GM12878 (cell line): ENCODE data around the gene DTD1. TPM values are rescaled to one million over a fixed set of nuclear protein-coding genes. Genes with fewer than 3 reads are reported as not detected.

Experiments used
- ATF7 ChIP-seq: fragments of 450-650 bp; IDR thresholded peaks from 2 replicates; pipeline ENCODE4 v1.6.1; 2016; ENCODE audit warnings: low read depth, mild to moderate bottlenecking
- DPF2 ChIP-seq: fragments of 450-650 bp; IDR thresholded peaks from 2 replicates; pipeline ENCODE4 v1.6.1; 2017; ENCODE audit warnings: mild to moderate bottlenecking
- FOXM1 ChIP-seq: IDR thresholded peaks from 2 replicates; pipeline ENCODE4 v1.6.1; 2012; ENCODE audit warnings: low read depth, mild to moderate bottlenecking, inconsistent platforms, low read length, moderate library complexity
- NBN ChIP-seq: fragments of 450-650 bp; IDR thresholded peaks from 2 replicates; pipeline ENCODE4 v1.6.1; 2016
- STAT1 ChIP-seq: fragments of 450-650 bp; conservative IDR thresholded peaks from 2 replicates; pipeline ENCODE4 v1.6.1; 2014; ENCODE audit warnings: antibody characterized with exemption, mild to moderate bottlenecking
- polyA plus RNA-seq, 11 experiments: library from polyadenylated mRNA; depleted of rRNA in 4 of 11; unstranded in 6 of 11; stranded (reverse) in 5 of 11; fragments of >200 nt; fragmentation: Nextera tagmentation in 4 of 11; fragmentation: Illumina TruSeq in 1 of 11; extraction: Ambion mirVana in 4 of 11; extraction: Trizol in 1 of 11; gene quantifications; 1 replicate in 1 of 11; 2 replicates in 10 of 11; pipeline versions ENCODE4 v1.2.1 to v1.2.3, GENCODE V29; 2011 to 2016; ENCODE audit warnings: inconsistent platforms in 2 of 11, missing spikeins in 2 of 11, low read depth in 1 of 11
- total RNA-seq, 4 experiments: library from RNA; depleted of rRNA in 3 of 4; stranded (reverse); fragments of >200 nt in 3 of 4; fragmentation: Illumina TruSeq in 1 of 4; extraction: Trizol in 1 of 4; gene quantifications; 2 replicates each; pipeline versions ENCODE4 v1.2.1 to v1.2.3, GENCODE V29; 2013 to 2021
- TF ChIP-seq, protein P1 (sequence below): fragments of 450-650 bp; IDR thresholded peaks from 2 replicates; pipeline ENCODE4 v1.6.1; 2016; ENCODE audit warnings: mild to moderate bottlenecking, moderate library complexity, borderline replicate concordance
- TF ChIP-seq, protein P2 (sequence below): IDR thresholded peaks from 2 replicates; pipeline ENCODE4 v1.6.1; 2012; ENCODE audit warnings: low read depth, low read length, improper control_type of control experiment
- TF ChIP-seq, protein P3 (sequence below): fragments of 450-650 bp; IDR thresholded peaks from 2 replicates; pipeline ENCODE4 v1.6.1; 2017; ENCODE audit warnings: borderline replicate concordance
- TF ChIP-seq, protein P4 (sequence below): fragments of 450-650 bp; IDR thresholded peaks from 2 replicates; pipeline ENCODE4 v1.6.1; 2016; ENCODE audit warnings: mild to moderate bottlenecking
- TF ChIP-seq, protein P5 (sequence below): IDR thresholded peaks from 2 replicates; pipeline ENCODE4 v1.6.1; 2012; ENCODE audit warnings: improper control_type of control experiment, low read depth, low read length; ENCODE audit not compliant: insufficient replicate concordance
- TF ChIP-seq, protein P6 (sequence below): fragments of 450-650 bp; IDR thresholded peaks from 2 replicates; pipeline ENCODE4 v1.6.1; 2017; ENCODE audit warnings: mild to moderate bottlenecking, moderate library complexity

DTD1 gene
- total and polyA plus RNA-seq, 10 of the 15 experiments (the other 5 are each of a cell fraction or from before 2014, with no cell fraction given), result 24.3 to 99.8 (median 63.3) TPM

DNA sequence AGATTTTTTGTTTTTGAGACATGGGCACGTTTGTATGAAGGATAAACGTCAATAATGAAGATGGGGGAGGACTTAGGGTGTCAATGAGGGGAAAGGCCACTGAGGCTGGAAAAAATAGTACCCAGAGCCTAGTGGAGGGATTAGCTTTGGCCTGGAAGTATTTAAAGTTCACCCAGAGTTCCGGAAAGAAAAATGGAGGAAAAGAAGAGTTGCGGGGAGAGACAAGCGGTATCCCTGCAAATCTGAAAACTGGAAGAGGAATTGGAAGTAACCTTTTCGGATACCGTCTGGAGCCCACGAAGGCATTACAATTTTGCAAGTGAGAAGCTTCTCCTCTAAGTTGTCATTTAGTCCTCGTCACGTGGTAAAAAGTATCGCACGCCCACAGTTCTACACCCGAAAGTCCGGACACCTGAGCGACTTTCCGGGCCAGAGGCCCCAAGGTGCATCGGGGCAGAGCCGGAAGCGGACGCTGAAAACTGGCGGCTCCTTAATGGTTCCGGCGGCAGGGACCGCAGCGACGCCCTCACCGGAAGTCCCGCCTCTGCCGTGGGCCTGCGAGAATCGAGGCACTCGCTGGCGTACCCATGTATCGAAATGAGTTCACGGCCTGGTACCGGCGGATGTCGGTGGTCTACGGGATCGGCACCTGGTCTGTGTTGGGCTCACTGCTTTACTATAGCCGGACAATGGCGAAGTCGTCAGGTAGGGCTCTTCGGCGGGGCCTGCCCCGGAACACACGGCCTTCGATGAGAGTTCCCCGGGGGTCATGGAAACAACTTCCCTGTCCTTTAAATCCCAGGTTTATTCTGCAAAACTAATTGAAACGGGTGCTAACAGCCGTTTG, 20.7 kb upstream of the DTD1 start, which contains the start of gene SMIM26 (continued):
- TF ChIP-seq, protein P1, sequence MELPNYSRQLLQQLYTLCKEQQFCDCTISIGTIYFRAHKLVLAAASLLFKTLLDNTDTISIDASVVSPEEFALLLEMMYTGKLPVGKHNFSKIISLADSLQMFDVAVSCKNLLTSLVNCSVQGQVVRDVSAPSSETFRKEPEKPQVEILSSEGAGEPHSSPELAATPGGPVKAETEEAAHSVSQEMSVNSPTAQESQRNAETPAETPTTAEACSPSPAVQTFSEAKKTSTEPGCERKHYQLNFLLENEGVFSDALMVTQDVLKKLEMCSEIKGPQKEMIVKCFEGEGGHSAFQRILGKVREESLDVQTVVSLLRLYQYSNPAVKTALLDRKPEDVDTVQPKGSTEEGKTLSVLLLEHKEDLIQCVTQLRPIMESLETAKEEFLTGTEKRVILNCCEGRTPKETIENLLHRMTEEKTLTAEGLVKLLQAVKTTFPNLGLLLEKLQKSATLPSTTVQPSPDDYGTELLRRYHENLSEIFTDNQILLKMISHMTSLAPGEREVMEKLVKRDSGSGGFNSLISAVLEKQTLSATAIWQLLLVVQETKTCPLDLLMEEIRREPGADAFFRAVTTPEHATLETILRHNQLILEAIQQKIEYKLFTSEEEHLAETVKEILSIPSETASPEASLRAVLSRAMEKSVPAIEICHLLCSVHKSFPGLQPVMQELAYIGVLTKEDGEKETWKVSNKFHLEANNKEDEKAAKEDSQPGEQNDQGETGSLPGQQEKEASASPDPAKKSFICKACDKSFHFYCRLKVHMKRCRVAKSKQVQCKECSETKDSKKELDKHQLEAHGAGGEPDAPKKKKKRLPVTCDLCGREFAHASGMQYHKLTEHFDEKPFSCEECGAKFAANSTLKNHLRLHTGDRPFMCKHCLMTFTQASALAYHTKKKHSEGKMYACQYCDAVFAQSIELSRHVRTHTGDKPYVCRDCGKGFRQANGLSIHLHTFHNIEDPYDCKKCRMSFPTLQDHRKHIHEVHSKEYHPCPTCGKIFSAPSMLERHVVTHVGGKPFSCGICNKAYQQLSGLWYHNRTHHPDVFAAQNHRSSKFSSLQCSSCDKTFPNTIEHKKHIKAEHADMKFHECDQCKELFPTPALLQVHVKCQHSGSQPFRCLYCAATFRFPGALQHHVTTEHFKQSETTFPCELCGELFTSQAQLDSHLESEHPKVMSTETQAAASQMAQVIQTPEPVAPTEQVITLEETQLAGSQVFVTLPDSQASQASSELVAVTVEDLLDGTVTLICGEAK, result peak; percentile 97
- TF ChIP-seq DPF2, result peak; percentile 72
- TF ChIP-seq, protein P2, sequence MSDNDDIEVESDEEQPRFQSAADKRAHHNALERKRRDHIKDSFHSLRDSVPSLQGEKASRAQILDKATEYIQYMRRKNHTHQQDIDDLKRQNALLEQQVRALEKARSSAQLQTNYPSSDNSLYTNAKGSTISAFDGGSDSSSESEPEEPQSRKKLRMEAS, result no peak
- TF ChIP-seq NBN, result peak; percentile 68; the same call in 1 of the 2 replicates
- no peak for TF ChIP-seq FOXM1
- TF ChIP-seq ATF7, result 0 out of 2 replicates have a peak, but pooled peaks have one; percentile 38
- TF ChIP-seq, protein P3, sequence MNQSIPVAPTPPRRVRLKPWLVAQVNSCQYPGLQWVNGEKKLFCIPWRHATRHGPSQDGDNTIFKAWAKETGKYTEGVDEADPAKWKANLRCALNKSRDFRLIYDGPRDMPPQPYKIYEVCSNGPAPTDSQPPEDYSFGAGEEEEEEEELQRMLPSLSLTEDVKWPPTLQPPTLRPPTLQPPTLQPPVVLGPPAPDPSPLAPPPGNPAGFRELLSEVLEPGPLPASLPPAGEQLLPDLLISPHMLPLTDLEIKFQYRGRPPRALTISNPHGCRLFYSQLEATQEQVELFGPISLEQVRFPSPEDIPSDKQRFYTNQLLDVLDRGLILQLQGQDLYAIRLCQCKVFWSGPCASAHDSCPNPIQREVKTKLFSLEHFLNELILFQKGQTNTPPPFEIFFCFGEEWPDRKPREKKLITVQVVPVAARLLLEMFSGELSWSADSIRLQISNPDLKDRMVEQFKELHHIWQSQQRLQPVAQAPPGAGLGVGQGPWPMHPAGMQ, result no peak
- no peak for TF ChIP-seq STAT1
- TF ChIP-seq, protein P4, sequence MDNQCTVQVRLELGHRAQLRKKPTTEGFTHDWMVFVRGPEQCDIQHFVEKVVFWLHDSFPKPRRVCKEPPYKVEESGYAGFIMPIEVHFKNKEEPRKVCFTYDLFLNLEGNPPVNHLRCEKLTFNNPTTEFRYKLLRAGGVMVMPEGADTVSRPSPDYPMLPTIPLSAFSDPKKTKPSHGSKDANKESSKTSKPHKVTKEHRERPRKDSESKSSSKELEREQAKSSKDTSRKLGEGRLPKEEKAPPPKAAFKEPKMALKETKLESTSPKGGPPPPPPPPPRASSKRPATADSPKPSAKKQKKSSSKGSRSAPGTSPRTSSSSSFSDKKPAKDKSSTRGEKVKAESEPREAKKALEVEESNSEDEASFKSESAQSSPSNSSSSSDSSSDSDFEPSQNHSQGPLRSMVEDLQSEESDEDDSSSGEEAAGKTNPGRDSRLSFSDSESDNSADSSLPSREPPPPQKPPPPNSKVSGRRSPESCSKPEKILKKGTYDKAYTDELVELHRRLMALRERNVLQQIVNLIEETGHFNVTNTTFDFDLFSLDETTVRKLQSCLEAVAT, result 0 out of 2 replicates have a peak, but pooled peaks have one; percentile 13
- TF ChIP-seq, protein P5, sequence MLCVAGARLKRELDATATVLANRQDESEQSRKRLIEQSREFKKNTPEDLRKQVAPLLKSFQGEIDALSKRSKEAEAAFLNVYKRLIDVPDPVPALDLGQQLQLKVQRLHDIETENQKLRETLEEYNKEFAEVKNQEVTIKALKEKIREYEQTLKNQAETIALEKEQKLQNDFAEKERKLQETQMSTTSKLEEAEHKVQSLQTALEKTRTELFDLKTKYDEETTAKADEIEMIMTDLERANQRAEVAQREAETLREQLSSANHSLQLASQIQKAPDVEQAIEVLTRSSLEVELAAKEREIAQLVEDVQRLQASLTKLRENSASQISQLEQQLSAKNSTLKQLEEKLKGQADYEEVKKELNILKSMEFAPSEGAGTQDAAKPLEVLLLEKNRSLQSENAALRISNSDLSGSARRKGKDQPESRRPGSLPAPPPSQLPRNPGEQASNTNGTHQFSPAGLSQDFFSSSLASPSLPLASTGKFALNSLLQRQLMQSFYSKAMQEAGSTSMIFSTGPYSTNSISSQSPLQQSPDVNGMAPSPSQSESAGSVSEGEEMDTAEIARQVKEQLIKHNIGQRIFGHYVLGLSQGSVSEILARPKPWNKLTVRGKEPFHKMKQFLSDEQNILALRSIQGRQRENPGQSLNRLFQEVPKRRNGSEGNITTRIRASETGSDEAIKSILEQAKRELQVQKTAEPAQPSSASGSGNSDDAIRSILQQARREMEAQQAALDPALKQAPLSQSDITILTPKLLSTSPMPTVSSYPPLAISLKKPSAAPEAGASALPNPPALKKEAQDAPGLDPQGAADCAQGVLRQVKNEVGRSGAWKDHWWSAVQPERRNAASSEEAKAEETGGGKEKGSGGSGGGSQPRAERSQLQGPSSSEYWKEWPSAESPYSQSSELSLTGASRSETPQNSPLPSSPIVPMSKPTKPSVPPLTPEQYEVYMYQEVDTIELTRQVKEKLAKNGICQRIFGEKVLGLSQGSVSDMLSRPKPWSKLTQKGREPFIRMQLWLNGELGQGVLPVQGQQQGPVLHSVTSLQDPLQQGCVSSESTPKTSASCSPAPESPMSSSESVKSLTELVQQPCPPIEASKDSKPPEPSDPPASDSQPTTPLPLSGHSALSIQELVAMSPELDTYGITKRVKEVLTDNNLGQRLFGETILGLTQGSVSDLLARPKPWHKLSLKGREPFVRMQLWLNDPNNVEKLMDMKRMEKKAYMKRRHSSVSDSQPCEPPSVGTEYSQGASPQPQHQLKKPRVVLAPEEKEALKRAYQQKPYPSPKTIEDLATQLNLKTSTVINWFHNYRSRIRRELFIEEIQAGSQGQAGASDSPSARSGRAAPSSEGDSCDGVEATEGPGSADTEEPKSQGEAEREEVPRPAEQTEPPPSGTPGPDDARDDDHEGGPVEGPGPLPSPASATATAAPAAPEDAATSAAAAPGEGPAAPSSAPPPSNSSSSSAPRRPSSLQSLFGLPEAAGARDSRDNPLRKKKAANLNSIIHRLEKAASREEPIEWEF, result no peak
- TF ChIP-seq, protein P6, sequence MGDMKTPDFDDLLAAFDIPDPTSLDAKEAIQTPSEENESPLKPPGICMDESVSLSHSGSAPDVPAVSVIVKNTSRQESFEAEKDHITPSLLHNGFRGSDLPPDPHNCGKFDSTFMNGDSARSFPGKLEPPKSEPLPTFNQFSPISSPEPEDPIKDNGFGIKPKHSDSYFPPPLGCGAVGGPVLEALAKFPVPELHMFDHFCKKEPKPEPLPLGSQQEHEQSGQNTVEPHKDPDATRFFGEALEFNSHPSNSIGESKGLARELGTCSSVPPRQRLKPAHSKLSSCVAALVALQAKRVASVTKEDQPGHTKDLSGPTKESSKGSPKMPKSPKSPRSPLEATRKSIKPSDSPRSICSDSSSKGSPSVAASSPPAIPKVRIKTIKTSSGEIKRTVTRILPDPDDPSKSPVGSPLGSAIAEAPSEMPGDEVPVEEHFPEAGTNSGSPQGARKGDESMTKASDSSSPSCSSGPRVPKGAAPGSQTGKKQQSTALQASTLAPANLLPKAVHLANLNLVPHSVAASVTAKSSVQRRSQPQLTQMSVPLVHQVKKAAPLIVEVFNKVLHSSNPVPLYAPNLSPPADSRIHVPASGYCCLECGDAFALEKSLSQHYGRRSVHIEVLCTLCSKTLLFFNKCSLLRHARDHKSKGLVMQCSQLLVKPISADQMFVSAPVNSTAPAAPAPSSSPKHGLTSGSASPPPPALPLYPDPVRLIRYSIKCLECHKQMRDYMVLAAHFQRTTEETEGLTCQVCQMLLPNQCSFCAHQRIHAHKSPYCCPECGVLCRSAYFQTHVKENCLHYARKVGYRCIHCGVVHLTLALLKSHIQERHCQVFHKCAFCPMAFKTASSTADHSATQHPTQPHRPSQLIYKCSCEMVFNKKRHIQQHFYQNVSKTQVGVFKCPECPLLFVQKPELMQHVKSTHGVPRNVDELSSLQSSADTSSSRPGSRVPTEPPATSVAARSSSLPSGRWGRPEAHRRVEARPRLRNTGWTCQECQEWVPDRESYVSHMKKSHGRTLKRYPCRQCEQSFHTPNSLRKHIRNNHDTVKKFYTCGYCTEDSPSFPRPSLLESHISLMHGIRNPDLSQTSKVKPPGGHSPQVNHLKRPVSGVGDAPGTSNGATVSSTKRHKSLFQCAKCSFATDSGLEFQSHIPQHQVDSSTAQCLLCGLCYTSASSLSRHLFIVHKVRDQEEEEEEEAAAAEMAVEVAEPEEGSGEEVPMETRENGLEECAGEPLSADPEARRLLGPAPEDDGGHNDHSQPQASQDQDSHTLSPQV, result no peak
